NCI-H187 treated with DMSO at 0.1 percent for 48 hours (cell line): Measurements from ENCODE around the gene CRCP.
"Not testable (repeated sequence)": the region's sequence is repeated elsewhere in the genome, so short reads cannot be mapped to it uniquely, and the experiment has no call there.

Source experiments
- DNase-seq: peaks from one replicate; lab custom pipeline; 2025; lab: John Stamatoyannopoulos, UW

Gene CRCP

DNA sequence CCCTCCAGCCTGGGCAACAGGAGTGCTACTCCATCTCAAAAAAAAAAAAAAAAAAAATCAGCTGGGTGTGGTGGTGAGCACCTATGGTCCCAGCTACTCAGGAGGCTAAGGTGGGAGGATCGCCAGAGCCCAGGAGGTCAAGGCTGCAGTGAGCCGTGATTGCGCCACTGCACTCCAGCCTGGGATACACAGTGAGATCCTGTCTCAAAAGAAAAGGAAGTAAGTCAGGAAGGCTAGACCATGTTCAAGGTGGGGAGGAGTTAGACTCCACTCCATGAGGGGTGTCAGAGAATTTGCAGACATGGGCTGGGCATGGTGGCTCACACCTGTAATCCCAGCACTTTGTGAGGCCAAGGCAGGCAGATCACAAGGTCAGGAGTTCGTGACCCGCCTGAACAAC is 6.2 kb upstream of the CRCP start:
- DNase-seq, result not testable (repeated sequence)

- DNase-seq, result no peak
Observed at GRCh38 chr7:66110856-66111255, 3.8 kb upstream of the CRCP start.

GRCh38 chr7:66116680-66117420 is 2.2 kb downstream of the CRCP start:
- DNase-seq, result not testable (repeated sequence)

- no peak for DNase-seq
Observed at GRCh38 chr7:66118603-66119002, 4.0 kb downstream of the CRCP start.

- no peak for DNase-seq
Observed at GRCh38 chr7:66119245-66119850, 4.7 kb downstream of the CRCP start.

GRCh38 chr7:66123175-66123528 is 8.5 kb downstream of the CRCP start:
- DNase-seq, result no peak

- not testable (repeated sequence) for DNase-seq
Observed at GRCh38 chr7:66124569-66124861, 9.9 kb downstream of the CRCP start.

DNA sequence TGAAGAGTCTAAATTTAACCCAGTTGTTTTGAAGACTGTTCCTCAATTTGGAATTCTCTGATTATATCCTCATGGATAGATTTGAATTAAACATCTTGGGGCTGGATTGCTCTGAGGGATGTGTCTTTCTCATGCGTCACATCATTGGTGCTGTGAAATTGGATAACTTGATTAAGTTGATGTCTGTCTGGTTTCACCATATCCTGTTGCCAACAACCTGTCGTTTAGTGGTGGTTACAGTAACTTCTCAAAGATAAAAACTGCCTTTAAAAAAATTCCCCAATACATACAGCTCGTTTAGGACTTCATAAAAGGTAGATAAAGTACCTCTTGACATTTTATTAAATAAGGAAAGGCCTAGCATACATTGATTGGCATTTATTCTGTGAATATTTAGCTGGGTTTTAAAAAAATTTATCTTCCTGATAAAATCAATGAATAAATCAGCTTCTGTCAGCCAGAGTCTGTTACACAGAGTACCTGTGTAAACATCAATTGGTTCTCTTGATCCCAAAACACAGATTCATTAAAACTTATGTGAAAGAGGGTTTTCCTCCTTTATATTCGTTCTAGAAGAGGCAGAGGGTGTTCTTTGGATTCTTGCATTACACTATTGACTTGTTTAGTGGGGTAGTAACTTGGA is 10.5 kb downstream of the CRCP start:
- DNase-seq, result no peak

- not testable (repeated sequence) for DNase-seq
Observed at GRCh38 chr7:66125781-66126352, 11.2 kb downstream of the CRCP start.

GRCh38 chr7:66127172-66127571 is 12.5 kb downstream of the CRCP start:
- DNase-seq, result not testable (repeated sequence)

- DNase-seq, result no peak
Observed at GRCh38 chr7:66138994-66139752, 24.5 kb downstream of the CRCP start.

DNA sequence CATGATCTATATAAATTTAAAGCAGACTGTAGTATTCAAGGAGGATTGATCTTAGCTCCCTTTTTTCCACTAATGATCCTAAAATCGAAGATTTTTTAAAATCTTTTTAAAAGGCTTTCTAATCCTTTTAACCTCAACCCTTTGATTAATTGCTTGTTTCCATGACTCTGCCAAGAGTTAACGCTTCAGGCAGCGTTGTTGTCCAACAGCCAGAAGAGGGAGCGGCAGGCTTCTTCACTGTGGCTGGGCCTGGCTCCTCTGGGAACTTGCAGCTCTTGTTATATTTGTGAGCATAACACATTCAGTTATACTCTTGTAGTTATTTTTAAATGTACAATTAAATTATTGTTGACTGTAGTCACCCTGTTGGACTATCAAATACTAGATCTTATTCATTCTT is 26.3 kb downstream of the CRCP start:
- no peak for DNase-seq

DNA sequence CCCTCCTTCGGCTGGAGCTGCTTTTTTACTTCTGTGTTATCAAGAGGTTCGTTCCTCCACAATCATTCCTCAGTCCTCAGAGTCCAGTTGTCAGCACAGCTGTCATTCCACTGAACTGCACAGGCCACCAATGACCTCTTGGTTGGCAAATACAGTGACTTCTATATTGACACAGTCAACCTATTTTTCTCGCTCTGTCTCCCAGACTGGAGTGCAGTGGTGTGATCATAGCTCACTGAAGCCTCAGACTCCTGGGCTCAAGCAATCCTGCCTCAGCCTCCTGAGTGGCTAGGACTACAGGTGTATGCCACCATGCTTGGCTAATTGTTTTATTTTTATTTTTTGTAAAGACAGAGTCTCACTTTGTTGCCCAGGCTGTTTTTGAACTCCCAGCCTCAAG is 27.7 kb downstream of the CRCP start:
- no peak for DNase-seq

DNA sequence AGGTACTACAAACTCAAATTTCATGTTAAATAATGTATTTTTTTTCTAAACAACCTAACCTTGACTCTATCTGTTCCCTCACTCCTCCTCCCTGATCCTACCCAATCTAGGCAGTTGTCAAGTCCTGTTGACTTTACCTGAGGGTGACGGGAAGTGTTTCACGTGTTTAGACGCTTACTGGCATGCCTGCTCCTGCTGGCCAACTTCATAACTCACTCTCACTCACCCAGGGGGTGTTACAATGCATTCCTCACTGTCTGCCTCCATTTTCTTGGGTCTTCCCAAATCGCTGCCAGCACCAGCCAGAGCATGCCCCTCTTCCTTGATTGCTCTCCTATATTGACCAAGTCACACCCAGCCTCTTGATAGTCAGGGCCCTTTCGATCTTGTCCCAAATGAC is 28.3 kb downstream of the CRCP start:
- no peak for DNase-seq

GRCh38 chr7:66143876-66144332 is 29.3 kb downstream of the CRCP start:
- DNase-seq, result no peak

GRCh38 chr7:66145400-66146104 is 30.9 kb downstream of the CRCP start:
- no peak for DNase-seq

- no peak for DNase-seq
Observed at GRCh38 chr7:66146701-66147100, 32.1 kb downstream of the CRCP start.

GRCh38 chr7:66147657-66148056 is 33.0 kb downstream of the CRCP start:
- not testable (repeated sequence) for DNase-seq

DNA sequence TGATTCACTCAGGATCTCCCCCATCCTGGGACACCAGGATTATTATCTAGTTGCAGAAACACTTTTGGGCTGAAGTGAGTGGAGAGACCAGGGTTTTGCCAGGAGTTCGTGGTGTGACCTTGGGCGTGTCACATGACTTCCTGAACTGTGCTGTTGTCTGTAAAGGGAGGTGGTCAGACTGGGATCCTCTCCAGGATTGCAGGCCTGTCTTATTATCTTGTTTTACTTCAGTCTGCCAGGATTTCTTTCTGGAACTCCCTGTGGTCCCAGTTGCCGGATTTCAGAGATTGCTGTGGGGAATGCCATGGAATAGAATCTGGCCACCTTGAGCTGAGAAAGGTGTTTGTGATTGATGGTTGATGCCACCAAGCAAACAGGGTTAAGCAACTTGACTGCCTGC is 35.8 kb downstream of the CRCP start:
- no peak for DNase-seq

GRCh38 chr7:66152371-66153191 is 37.9 kb downstream of the CRCP start:
- DNase-seq, result no peak

GRCh38 chr7:66153691-66154090 is 39.0 kb downstream of the CRCP start:
- no peak for DNase-seq
